Activated CD4-positive, alpha-beta T cell treated with anti-CD3 and anti-CD28 coated beads, Interleukin-2, amount 50 U/mL, for 4 hours (primary cell): ENCODE measurements around the gene ERAP2.

Experiments used
- DNase-seq, 2 experiments: peaks; one replicate each; pipeline ENCODE4 v3.0.0-alpha.2; 2020

Gene ERAP2

DNA sequence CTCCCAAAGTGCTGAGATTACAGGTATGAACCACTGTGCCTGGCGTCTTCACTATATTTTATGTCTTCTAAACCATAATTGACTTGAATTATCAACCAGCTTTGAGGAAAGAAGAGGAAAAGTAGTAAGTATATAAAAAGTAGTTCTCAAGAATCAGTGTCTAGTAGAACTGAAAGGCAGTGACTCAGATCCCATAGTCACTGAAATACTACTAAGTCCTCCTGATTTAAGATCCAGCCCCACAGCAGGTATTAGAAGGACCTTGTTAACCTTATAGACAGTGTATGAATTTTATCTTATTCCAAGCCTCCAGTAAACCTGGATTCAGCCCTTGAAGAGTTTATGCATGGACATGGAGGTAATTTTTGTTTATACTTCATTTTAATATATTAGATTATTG is 91.1 kb downstream of the ERAP2 start:
- no peak for DNase-seq

DNA sequence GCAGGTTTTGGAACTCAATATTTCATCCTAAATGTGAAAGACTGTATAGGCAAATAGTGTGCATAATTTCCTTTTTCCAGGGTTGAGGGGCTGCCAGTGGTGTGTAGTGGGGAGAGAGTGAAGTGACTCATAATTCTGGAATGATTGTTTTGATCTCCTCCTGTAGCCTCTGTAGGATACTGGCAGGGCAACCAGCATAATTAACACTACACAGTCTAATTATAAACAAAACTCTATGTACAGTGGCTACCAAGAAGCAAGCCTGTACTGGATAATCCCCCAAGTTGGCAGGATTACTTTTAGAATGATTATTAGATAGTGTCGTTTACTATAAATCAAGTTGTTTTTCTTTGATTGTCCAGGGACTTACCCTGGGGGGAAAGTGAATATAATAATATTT is 91.8 kb downstream of the ERAP2 start:
- no peak for DNase-seq

GRCh38 chr5:96968614-96969013 is 92.3 kb downstream of the ERAP2 start:
- no peak for DNase-seq
